Neural progenitor cell (in vitro differentiated cells): Measurements from ENCODE around the gene POU6F1. TPM values are rescaled to one million over a fixed set of nuclear protein-coding genes. Genes with fewer than 3 reads are reported as not detected.

Source experiments
- DNase-seq: peaks from one replicate; pipeline ENCODE4 v3.0.0-alpha.2; 2016; ENCODE audit warnings: low spot score
- H2AFZ ChIP-seq: fragments of 200-600 bp; sonication (generic); replicated peaks from 2 replicates; pipeline ENCODE4 v1.6.1; 2016; ENCODE audit warnings: antibody characterized with exemption
- H3F3A ChIP-seq: fragments of 200-600 bp; sonication (generic); 2 replicates; pipeline ENCODE4 v1.6.1; 2016; ENCODE audit warnings: antibody characterized with exemption, low read depth
- H3K27ac ChIP-seq: fragments of 200-600 bp; sonication (generic); 2 replicates; pipeline ENCODE4 v1.5.1; 2016; ENCODE audit warnings: mild to moderate bottlenecking
- H3K27me3 ChIP-seq: fragments of 200-600 bp; sonication (generic); 2 replicates; pipeline ENCODE4 v1.6.1; 2016; ENCODE audit warnings: mild to moderate bottlenecking, moderate library complexity
- H3K36me3 ChIP-seq: fragments of 200-600 bp; sonication (generic); 2 replicates; pipeline ENCODE4 v1.5.1; 2016
- H3K4me1 ChIP-seq: fragments of 200-600 bp; sonication (generic); 2 replicates; pipeline ENCODE4 v1.6.1; 2016; ENCODE audit warnings: mixed run types
- H3K4me2 ChIP-seq: fragments of 200-600 bp; sonication (generic); 2 replicates; pipeline ENCODE4 v1.6.1; 2016
- H3K4me3 ChIP-seq: fragments of 200-600 bp; sonication (generic); 2 replicates; pipeline ENCODE4 v1.5.1; 2016
- H3K79me2 ChIP-seq: fragments of 200-600 bp; sonication (generic); 2 replicates; pipeline ENCODE4 v1.6.1; 2016; ENCODE audit warnings: low read depth
- H3K9ac ChIP-seq: fragments of 200-600 bp; sonication (generic); 2 replicates; pipeline ENCODE4 v1.6.1; 2016
- H3K9me3 ChIP-seq: fragments of 200-600 bp; sonication (generic); 2 replicates; pipeline ENCODE4 v1.5.1; 2016; ENCODE audit warnings: low read depth
- H4K20me1 ChIP-seq: fragments of 200-600 bp; sonication (generic); 2 replicates; pipeline ENCODE4 v1.6.1; 2016; ENCODE audit warnings: low read depth
- H3K27ac Mint-ChIP-seq: 3 replicates; pipeline ENCODE4 v1.8.0; 2021; ENCODE audit warnings: mixed read lengths
- H3K27me3 Mint-ChIP-seq: 2 replicates; pipeline ENCODE4 v1.8.0; 2022; ENCODE audit warnings: low read depth, mild to moderate bottlenecking, inconsistent platforms, moderate library complexity, mixed read lengths; ENCODE audit not compliant: insufficient read depth
- H3K36me3 Mint-ChIP-seq: 3 replicates; pipeline ENCODE4 v1.8.0; 2021; ENCODE audit warnings: mixed read lengths
- H3K4me1 Mint-ChIP-seq: 3 replicates; pipeline ENCODE4 v1.8.0; 2021; ENCODE audit warnings: mixed read lengths
- H3K4me3 Mint-ChIP-seq: 3 replicates; pipeline ENCODE4 v1.8.0; 2021; ENCODE audit warnings: mild to moderate bottlenecking, moderate library complexity, mixed read lengths
- H3K9me3 Mint-ChIP-seq: 3 replicates; pipeline ENCODE4 v1.8.0; 2020; ENCODE audit warnings: mixed read lengths
- EZH2 ChIP-seq: fragments of 200-600 bp; sonication (generic); IDR thresholded peaks from 2 replicates; pipeline ENCODE4 v1.6.1; 2017; ENCODE audit warnings: antibody characterized with exemption, mild to moderate bottlenecking, moderate library complexity
- EZH2phosphoT487 ChIP-seq: fragments of 200-600 bp; sonication (generic); IDR thresholded peaks from 2 replicates; pipeline ENCODE4 v1.6.1; 2017; ENCODE audit warnings: antibody characterized with exemption
- total RNA-seq: library from RNA; depleted of rRNA; stranded (reverse); fragments of >200 nt; gene quantifications from 2 replicates; pipeline ENCODE4 v1.2.3, GENCODE V29; 2015; ENCODE audit warnings: low replicate concordance
- TF ChIP-seq, protein P1 (sequence below): fragments of 200-600 bp; sonication (generic); IDR thresholded peaks from 2 replicates; pipeline ENCODE4 v1.5.1; 2017; ENCODE audit warnings: antibody characterized with exemption, mild to moderate bottlenecking

POU6F1 gene
- total RNA-seq, 1 donor from 2014 or later = 1.6 TPM

DNA sequence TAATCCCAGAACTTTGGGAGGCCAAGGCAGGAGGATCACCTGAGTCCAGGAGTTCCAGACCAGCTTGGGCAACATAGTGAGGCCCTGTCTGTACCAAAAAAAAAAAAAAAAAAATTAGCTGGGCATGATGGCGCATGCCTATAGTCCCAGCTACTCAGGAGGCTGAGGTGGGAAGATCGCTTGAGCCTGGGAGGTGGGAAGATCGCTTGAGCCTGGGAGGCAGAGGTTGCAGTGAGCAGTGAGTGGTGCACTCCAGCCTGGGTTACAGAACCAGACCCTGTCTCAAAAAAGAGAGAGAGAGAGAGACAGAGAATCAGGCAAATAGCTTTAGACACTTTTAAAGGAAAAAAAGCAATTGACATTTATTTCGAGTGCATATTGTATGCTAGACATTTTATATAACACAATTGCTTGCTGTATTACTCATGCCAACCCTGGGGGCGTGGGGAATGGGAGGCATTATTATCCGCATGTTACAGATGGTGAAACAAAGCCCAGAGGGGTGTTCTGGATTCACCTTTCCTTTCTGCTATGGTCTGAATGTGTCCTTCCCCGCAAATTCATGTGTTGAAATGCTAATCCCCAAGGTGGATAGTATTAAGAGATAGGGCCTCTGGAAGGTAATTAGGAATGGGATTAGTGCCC is 9.7 kb downstream of the POU6F1 start:
- H3K79me2 ChIP-seq = no peaks in the 10 kb centered on the region
- peak overlapping the region; percentile 60 for H3K27ac Mint-ChIP-seq
- no peak overlapping the region for H3K4me3 ChIP-seq
- no peak overlapping the region for H3K4me3 Mint-ChIP-seq
- no peak for DNase-seq
- no peak overlapping the region for H3K9ac ChIP-seq
- no peak overlapping the region for H2AFZ ChIP-seq
- no peaks in the 10 kb centered on the region for H3K4me1 ChIP-seq
- H4K20me1 ChIP-seq = no peaks in the 10 kb centered on the region
- no peak for TF ChIP-seq EZH2phosphoT487
- no peak overlapping the region for H3K4me2 ChIP-seq
- no peaks in the 10 kb centered on the region for H3K36me3 ChIP-seq
- no peaks in the 10 kb centered on the region for H3K36me3 Mint-ChIP-seq
- no peaks in the 10 kb centered on the region for H3K9me3 Mint-ChIP-seq
- H3K27me3 Mint-ChIP-seq = peaks cover 6% of the 10 kb centered on the region
- no peaks in the 10 kb centered on the region for H3F3A ChIP-seq
- no peak overlapping the region for H3K27ac ChIP-seq
- no peaks in the 10 kb centered on the region for H3K27me3 ChIP-seq
- H3K9me3 ChIP-seq = no peaks in the 10 kb centered on the region
- H3K4me1 Mint-ChIP-seq = peaks cover 3% of the 10 kb centered on the region

- Mint-ChIP-seq H3K27me3 (peaks cover 6% of the 10 kb centered on the region), H3K27ac (no peak overlapping the region), H3K4me1 (peaks cover 3% of the 10 kb centered on the region), H3K4me3 (no peak overlapping the region), H3K36me3 (no peaks in the 10 kb centered on the region), H3K9me3 (no peaks in the 10 kb centered on the region)
- DNase-seq = no peak
- H3K4me3 ChIP-seq = no peak overlapping the region
- no peaks in the 10 kb centered on the region for H4K20me1 ChIP-seq
- no peak overlapping the region for H3K27ac ChIP-seq
- H3K9ac ChIP-seq = no peak overlapping the region
- no peak overlapping the region for H3K4me2 ChIP-seq
- no peaks in the 10 kb centered on the region for H3K9me3 ChIP-seq
- no peaks in the 10 kb centered on the region for H3K27me3 ChIP-seq
- no peaks in the 10 kb centered on the region for H3K79me2 ChIP-seq
- TF ChIP-seq EZH2phosphoT487 (no peak), EZH2 (no peak)
- TF ChIP-seq, protein P1, sequence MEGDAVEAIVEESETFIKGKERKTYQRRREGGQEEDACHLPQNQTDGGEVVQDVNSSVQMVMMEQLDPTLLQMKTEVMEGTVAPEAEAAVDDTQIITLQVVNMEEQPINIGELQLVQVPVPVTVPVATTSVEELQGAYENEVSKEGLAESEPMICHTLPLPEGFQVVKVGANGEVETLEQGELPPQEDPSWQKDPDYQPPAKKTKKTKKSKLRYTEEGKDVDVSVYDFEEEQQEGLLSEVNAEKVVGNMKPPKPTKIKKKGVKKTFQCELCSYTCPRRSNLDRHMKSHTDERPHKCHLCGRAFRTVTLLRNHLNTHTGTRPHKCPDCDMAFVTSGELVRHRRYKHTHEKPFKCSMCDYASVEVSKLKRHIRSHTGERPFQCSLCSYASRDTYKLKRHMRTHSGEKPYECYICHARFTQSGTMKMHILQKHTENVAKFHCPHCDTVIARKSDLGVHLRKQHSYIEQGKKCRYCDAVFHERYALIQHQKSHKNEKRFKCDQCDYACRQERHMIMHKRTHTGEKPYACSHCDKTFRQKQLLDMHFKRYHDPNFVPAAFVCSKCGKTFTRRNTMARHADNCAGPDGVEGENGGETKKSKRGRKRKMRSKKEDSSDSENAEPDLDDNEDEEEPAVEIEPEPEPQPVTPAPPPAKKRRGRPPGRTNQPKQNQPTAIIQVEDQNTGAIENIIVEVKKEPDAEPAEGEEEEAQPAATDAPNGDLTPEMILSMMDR = no peak
- no peaks in the 10 kb centered on the region for H3F3A ChIP-seq
- no peaks in the 10 kb centered on the region for H3K4me1 ChIP-seq
- no peak overlapping the region for H2AFZ ChIP-seq
- no peaks in the 10 kb centered on the region for H3K36me3 ChIP-seq
Observed at GRCh38 chr12:51205350-51205749, 12.5 kb downstream of the POU6F1 start.

DNA sequence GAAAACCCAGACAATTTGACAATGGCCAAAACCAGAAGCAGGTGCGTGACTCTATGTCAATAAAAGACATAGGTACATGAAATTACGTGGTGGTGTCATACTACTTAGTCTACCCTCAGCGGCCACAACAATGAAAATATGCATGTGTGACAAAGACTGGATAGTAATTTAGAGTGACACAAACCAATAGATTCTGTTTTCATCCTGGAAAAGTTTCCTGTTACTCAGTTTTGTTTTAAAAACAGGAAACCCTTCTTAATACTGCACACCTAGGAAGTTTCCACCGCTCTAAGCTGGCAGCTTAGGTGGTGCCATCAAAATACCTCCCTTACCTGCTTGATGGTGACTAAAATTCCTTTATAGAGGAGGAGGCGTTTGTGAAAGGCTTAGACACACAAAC is 15.1 kb downstream of the POU6F1 start:
- Mint-ChIP-seq H3K9me3 (no peaks in the 10 kb centered on the region), H3K4me1 (peaks cover 14% of the 10 kb centered on the region), H3K36me3 (no peaks in the 10 kb centered on the region), H3K27me3 (peaks cover 2% of the 10 kb centered on the region), H3K27ac (no peak overlapping the region), H3K4me3 (no peak overlapping the region)
- Histone ChIP-seq H3K27me3 (no peaks in the 10 kb centered on the region), H3K4me2 (no peak overlapping the region), H4K20me1 (no peaks in the 10 kb centered on the region), H3F3A (no peaks in the 10 kb centered on the region), H3K9me3 (no peaks in the 10 kb centered on the region), H2AFZ (no peak overlapping the region), H3K9ac (no peak overlapping the region), H3K36me3 (no peaks in the 10 kb centered on the region), H3K79me2 (no peaks in the 10 kb centered on the region), H3K4me1 (no peaks in the 10 kb centered on the region), H3K4me3 (no peak overlapping the region), H3K27ac (no peak overlapping the region)
- DNase-seq = no peak
- TF ChIP-seq, protein P1 = no peak
- TF ChIP-seq EZH2 (no peak), EZH2phosphoT487 (no peak)

- no peaks in the 10 kb centered on the region for H3K36me3 ChIP-seq
Observed at GRCh38 chr12:51200806-51201205, 17.1 kb downstream of the POU6F1 start.

More at GRCh38 chr12:51200806-51201205, 17.1 kb downstream of the POU6F1 start:
- H3K27ac Mint-ChIP-seq = no peak overlapping the region
- H3K27me3 Mint-ChIP-seq = no peaks in the 10 kb centered on the region
- no peak overlapping the region for H3K4me3 Mint-ChIP-seq
- no peaks in the 10 kb centered on the region for H3K79me2 ChIP-seq
- no peaks in the 10 kb centered on the region for H3K36me3 Mint-ChIP-seq
- no peak overlapping the region for H3K4me3 ChIP-seq
- peaks cover 14% of the 10 kb centered on the region for H3K4me1 Mint-ChIP-seq
- no peaks in the 10 kb centered on the region for H3K4me1 ChIP-seq
- no peak overlapping the region for H3K4me2 ChIP-seq
- H4K20me1 ChIP-seq = no peaks in the 10 kb centered on the region
- no peaks in the 10 kb centered on the region for H3K27me3 ChIP-seq
- no peaks in the 10 kb centered on the region for H3K9me3 ChIP-seq
- H3F3A ChIP-seq = no peaks in the 10 kb centered on the region
- DNase-seq = no peak
- H3K27ac ChIP-seq = no peak overlapping the region
- H3K9me3 Mint-ChIP-seq = no peaks in the 10 kb centered on the region
- H3K9ac ChIP-seq = no peak overlapping the region
- H2AFZ ChIP-seq = no peak overlapping the region
- TF ChIP-seq EZH2 (no peak), EZH2phosphoT487 (no peak)
- TF ChIP-seq, protein P1 = no peak
